ENCODE measurements around the gene SERPINH1.

DNA sequence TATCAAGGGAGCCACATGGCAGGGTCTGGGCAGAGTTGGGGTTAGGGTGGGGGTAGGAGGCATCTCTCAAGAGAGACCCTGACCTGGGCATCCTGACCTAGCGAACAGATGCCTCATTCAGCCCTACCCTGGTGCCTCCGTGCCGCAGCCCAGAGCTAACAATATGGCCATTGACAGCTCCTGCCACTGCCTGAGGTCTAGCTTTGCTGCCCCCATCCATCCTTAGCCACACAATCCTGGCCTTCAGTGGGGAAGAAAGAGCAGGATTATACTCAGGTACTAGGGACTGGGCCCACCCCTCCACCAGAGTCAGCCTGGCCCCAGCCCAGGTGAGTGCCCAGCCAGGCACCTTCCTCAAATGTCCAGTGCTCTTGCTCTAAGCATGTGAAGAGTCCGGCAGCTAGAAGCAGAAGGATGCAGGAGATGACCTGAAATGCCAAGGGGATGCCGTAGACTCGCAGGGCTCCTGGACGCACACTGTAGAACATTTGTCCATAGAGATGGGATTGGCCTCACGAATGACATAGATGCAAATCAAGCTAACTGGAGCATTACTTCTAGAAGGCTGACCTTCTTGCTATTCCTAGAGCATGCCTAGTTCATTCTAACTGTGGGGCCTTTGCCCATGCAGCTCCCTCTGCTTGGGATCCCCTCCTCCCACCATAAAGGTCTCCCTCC is 13.3 kb upstream of the SERPINH1 start:
- TF ChIP-seq, protein P1, sequence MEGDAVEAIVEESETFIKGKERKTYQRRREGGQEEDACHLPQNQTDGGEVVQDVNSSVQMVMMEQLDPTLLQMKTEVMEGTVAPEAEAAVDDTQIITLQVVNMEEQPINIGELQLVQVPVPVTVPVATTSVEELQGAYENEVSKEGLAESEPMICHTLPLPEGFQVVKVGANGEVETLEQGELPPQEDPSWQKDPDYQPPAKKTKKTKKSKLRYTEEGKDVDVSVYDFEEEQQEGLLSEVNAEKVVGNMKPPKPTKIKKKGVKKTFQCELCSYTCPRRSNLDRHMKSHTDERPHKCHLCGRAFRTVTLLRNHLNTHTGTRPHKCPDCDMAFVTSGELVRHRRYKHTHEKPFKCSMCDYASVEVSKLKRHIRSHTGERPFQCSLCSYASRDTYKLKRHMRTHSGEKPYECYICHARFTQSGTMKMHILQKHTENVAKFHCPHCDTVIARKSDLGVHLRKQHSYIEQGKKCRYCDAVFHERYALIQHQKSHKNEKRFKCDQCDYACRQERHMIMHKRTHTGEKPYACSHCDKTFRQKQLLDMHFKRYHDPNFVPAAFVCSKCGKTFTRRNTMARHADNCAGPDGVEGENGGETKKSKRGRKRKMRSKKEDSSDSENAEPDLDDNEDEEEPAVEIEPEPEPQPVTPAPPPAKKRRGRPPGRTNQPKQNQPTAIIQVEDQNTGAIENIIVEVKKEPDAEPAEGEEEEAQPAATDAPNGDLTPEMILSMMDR (IDR thresholded peaks at IDR 0.05): no peak
- TF ChIP-seq EZH2 (IDR thresholded peaks at IDR 0.05; ENCODE audit: borderline replicate concordance, insufficient read depth, low read depth, low read length, poor library complexity, severe bottlenecking): no peak
